Activated T-cell treated with anti-CD3 and anti-CD28 coated beads, Interleukin-2, amount 50 U/mL, for 72 hours (primary cell): ENCODE data around the gene FGD6. TPM values are rescaled to one million over a fixed set of nuclear protein-coding genes. Genes with fewer than 3 reads are reported as not detected.
A peak's percentile ranks its signal among the peaks of the same experiment; 100 is the strongest.

Experiments used
- ATAC-seq, 2 donors: fragments of 150-1000 bp; cut with Tn5 transposase; replicated peaks in 1 of 2; 2 replicates each; pipeline ENCODE4 v1.10.0; 2021; ENCODE audit warnings: moderate library complexity in 2 of 2, mild to moderate bottlenecking in 1 of 2
- DNase-seq, 2 donors: peaks; one replicate each; pipeline ENCODE4 v3.0.0; 2021 to 2022; ENCODE audit warnings: mixed read lengths in 1 of 2
- H3K27ac Mint-ChIP-seq: one replicate; pipeline ENCODE4 v1.8.0; 2022; ENCODE audit warnings: mild to moderate bottlenecking, moderate library complexity, mixed read lengths
- H3K27me3 Mint-ChIP-seq: one replicate; pipeline ENCODE4 v1.8.0; 2022; ENCODE audit warnings: low read depth, mixed read lengths
- H3K36me3 Mint-ChIP-seq, 2 donors: one replicate each; pipeline ENCODE4 v1.8.0; 2022; ENCODE audit warnings: mixed read lengths in 2 of 2, mild to moderate bottlenecking in 1 of 2; ENCODE audit not compliant: insufficient read depth in 2 of 2
- H3K4me1 Mint-ChIP-seq: one replicate; pipeline ENCODE4 v1.8.0; 2022; ENCODE audit warnings: low read depth, mixed read lengths
- H3K4me3 Mint-ChIP-seq, 2 donors: one replicate each; pipeline ENCODE4 v1.8.0; 2022; ENCODE audit warnings: mild to moderate bottlenecking in 2 of 2, mixed read lengths in 2 of 2, moderate library complexity in 2 of 2
- H3K9me3 Mint-ChIP-seq, 2 donors: one replicate each; pipeline ENCODE4 v1.8.0; 2022; ENCODE audit warnings: mixed read lengths in 2 of 2
- total RNA-seq, 2 donors: library from RNA; stranded (reverse); gene quantifications; one replicate each; pipeline ENCODE4 v1.2.3, GENCODE V29; 2022

The FGD6 gene
- total RNA-seq, 2 donors from 2014 or later: 1.2 to 2.0 TPM

DNA sequence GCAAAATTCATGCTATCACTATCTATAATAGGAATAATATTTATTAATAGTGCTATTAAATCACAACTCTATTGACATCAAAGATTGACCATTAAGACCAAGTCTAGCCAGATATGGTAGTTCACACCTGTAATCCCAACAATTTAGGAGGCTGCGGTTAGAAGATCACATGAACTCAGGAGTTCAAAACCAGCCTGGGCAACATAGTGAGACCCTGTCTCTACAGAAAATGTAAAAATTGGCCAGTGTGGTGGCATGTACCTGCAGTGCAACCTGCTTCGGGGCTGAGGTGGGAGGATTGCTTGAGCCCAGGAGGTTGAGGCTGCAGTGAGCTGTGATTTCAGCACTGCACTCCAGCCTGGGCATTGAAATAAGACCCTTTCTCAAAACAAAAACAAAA is 11.3 kb upstream of the FGD6 start:
- Mint-ChIP-seq H3K9me3 (no peaks in the 10 kb centered on the region), H3K36me3 (peaks cover 8 to 12% of the 10 kb centered on the region in 2 donors), H3K27me3 (no peaks in the 10 kb centered on the region), H3K4me3 (no peak overlapping the region), H3K4me1 (peaks cover 40% of the 10 kb centered on the region), H3K27ac (no peak overlapping the region)
- ATAC-seq (no peak), DNase-seq (no peak)

DNA sequence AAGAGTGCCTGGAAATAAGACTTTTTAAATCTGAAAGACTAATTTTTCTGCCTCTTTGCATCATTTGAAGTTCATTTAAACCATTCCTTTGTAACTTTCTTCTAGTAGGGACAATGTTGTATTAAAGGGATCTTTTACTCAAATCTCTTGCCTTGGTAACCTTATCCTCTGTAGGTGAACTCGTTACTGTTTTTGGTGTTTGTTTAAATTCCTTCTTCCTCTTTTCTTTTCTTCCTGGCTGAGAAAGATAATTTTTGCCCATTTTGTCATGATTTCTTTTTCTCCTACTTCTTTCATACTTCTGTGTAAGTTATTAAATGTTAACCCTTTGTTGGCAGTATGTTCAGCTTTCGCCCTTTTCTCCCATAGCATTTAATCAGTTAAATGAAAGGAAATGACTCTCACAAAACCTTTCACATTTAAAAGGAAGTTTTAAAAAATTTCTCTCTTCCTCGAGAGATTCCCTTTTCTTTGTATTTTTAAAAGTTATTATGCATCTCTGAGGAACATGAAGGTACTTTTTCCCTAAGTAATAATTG is 10.6 kb upstream of the FGD6 start:
- DNase-seq: no peak
- no peak for ATAC-seq
- Mint-ChIP-seq H3K27me3 (no peaks in the 10 kb centered on the region), H3K27ac (no peak overlapping the region), H3K4me3 (no peak overlapping the region), H3K36me3 (peaks cover 8 to 12% of the 10 kb centered on the region in 2 donors), H3K4me1 (peaks cover 45% of the 10 kb centered on the region), H3K9me3 (no peaks in the 10 kb centered on the region)

DNA sequence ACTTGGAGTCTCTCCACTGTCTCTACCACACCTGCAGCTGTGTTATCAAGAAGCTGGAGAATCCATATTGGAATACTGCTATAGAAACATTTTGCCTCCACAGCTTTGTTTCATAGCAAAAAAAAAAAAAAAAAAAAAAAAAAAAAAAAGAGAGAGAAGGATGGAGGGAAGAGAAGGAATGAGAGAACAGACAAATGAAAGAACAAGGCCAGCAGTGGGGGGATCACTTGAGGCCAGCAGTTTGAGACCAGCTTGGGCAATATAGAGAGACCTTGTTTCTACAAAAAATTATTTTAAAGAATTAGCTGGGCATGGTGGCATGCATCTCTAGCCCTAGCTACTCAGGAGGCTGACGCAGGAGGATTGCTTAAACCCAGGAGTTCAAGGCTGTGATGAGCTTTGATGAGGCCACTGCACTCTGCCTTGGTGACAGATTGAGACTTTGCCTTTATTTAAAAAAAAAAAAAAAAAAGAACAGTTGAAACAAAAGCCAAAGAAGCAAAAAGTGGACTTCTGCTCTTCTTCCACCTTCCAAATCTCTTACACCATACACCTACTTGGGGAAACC is 8.5 kb upstream of the FGD6 start:
- Mint-ChIP-seq H3K9me3 (no peaks in the 10 kb centered on the region), H3K4me3 (no peak overlapping the region), H3K4me1 (peaks cover 41% of the 10 kb centered on the region), H3K36me3 (peaks cover 8 to 12% of the 10 kb centered on the region in 2 donors), H3K27me3 (no peaks in the 10 kb centered on the region), H3K27ac (peak overlapping the region; percentile 33)
- DNase-seq: no peak
- ATAC-seq: no peak

DNA sequence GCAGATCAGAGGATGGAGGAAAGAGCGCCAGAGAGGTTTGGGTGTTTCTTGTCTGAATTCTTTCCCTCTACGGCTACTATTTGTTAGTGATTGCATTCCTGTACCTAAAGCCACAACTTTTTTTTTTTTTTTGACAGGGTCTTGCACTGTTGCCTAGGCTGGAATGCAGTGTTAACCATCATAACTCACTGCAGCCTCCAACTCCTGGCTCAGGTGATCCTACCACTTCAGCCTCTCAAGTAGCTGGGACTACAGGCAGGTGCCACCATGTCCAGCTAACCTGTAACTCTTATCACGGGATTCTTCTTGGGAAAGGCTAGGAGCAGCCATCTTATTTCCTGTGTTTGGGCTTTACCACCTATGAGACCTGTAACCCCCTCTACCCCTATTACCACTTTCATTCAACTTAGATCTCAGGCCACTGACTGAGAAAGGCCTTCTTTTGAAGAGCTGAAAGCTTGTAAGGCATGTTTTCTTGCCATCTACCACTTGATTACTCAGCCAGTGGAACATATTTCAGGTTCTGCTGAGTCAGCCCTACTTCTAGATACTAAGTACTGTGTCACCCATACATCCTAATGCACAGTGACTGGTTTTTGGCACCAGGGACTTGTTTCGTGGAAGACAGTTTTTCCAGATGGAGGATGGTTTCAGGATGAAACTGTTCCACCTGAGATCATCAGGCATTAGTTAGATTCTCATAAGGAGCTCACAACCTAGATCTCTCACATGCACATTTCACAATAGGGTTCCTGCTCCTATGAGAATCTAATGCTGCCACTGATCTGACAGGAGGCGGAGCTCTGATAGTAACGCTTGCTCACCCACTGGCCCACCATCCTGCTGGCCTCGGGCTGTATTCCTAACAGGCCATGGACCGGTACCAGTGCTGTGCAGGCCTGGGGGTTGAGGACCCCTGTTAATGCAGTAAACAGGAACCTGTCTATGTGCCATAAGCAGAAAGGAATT is 7.2 kb upstream of the FGD6 start:
- Mint-ChIP-seq H3K9me3 (no peaks in the 10 kb centered on the region), H3K36me3 (peaks cover 8 to 12% of the 10 kb centered on the region in 2 donors), H3K27me3 (no peaks in the 10 kb centered on the region), H3K27ac (peak overlapping the region; percentile 89), H3K4me1 (peaks cover 50% of the 10 kb centered on the region), H3K4me3 (peak overlapping the region in 1 of 2 donors; percentile 33)
- peak; percentile 70 to 84 for ATAC-seq
- peak in 1 of 2 donors; percentile 12 for DNase-seq

GRCh38 chr12:95220726-95221125 is 3.5 kb upstream of the FGD6 start:
- Mint-ChIP-seq H3K27me3 (no peaks in the 10 kb centered on the region), H3K36me3 (peaks cover 10 to 12% of the 10 kb centered on the region in 2 donors), H3K4me3 (peak overlapping the region; percentile 5 to 29), H3K4me1 (peaks cover 61% of the 10 kb centered on the region), H3K9me3 (no peaks in the 10 kb centered on the region), H3K27ac (peak overlapping the region; percentile 7)
- DNase-seq (no peak), ATAC-seq (no peak)

- DNase-seq (no peak), ATAC-seq (no peak)
- Mint-ChIP-seq H3K9me3 (no peaks in the 10 kb centered on the region), H3K27me3 (peaks cover 5% of the 10 kb centered on the region), H3K27ac (peak overlapping the region; percentile 7), H3K36me3 (peaks cover 10 to 12% of the 10 kb centered on the region in 2 donors), H3K4me3 (peak overlapping the region; percentile 43 to 77), H3K4me1 (peaks cover 65% of the 10 kb centered on the region)
Measured at GRCh38 chr12:95220190-95220589, 2.9 kb upstream of the FGD6 start.

DNA sequence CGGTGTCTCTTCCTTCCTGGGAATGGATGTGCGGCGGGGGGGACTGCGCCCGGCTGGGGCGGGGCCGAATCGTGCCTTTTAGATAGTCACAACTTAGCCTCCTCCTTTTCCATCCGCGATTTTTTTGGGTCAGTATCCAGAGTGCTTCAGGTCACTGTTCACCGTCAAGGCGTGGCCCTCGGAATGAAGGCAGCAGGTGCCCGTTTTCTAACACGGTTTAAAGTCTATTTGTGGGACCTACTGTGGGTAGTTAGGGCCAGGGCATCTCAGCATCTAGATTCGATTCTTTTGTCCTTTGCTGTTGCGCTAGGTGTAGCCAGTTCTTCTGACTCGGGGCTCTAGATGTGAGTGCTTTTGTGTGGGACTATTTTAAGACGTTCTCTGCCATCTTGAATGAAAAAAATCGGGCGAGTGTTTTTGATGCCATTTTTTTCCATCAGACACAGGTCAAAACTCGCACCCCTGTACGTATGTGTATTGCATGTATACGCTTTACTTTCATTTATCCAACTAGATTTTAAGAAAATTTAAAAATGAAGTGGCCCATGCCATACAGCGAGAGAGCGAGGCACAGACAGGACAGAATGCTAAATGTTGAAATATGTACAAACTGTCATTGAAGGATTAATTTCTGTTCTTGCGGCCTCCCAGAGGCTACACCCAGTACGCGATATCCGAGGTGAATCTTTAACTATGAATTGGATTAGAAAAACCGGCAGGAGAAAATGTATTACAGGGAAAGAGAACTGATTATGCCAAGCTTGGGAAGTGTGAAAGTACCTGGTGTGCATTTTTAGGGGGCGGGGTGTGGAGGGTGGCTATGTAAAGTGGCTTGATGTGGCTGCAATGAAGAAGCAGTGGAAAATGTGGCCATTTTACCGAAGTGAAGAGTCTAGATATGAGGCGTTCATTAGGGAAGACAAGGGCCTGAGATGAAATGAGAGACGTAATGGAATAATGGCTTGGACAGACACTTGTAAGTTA is 1.2 kb upstream of the FGD6 start:
- Mint-ChIP-seq H3K9me3 (no peaks in the 10 kb centered on the region), H3K4me3 (peak overlapping the region; percentile 87 to 95), H3K27me3 (peaks cover 7% of the 10 kb centered on the region), H3K4me1 (peaks cover 50% of the 10 kb centered on the region), H3K36me3 (peaks cover 2 to 4% of the 10 kb centered on the region in 2 donors), H3K27ac (peak overlapping the region; percentile 85)
- DNase-seq (peak; percentile 55 to 63), ATAC-seq (peak; percentile 9 to 16)

GRCh38 chr12:95216711-95217376 is 423 bp downstream of the FGD6 start:
- peaks cover 2 to 4% of the 10 kb centered on the region in 2 donors for H3K36me3 Mint-ChIP-seq
- DNase-seq (no peak), ATAC-seq (peak; percentile 31 to 33)
- H3K27me3 Mint-ChIP-seq: peaks cover 7% of the 10 kb centered on the region
- H3K4me1 Mint-ChIP-seq: peaks cover 46% of the 10 kb centered on the region
- no peaks in the 10 kb centered on the region for H3K9me3 Mint-ChIP-seq
- H3K4me3 Mint-ChIP-seq: peak overlapping the region; percentile 87 to 95
- peak overlapping the region; percentile 69 for H3K27ac Mint-ChIP-seq

GRCh38 chr12:95215949-95216348 is 1.3 kb downstream of the FGD6 start:
- H3K4me1 Mint-ChIP-seq: peaks cover 41% of the 10 kb centered on the region
- peaks cover 2 to 4% of the 10 kb centered on the region in 2 donors for H3K36me3 Mint-ChIP-seq
- H3K4me3 Mint-ChIP-seq: peak overlapping the region; percentile 87 to 95
- H3K27ac Mint-ChIP-seq: no peak overlapping the region
- no peaks in the 10 kb centered on the region for H3K9me3 Mint-ChIP-seq
- peaks cover 7% of the 10 kb centered on the region for H3K27me3 Mint-ChIP-seq
- ATAC-seq (no peak), DNase-seq (no peak)

DNA sequence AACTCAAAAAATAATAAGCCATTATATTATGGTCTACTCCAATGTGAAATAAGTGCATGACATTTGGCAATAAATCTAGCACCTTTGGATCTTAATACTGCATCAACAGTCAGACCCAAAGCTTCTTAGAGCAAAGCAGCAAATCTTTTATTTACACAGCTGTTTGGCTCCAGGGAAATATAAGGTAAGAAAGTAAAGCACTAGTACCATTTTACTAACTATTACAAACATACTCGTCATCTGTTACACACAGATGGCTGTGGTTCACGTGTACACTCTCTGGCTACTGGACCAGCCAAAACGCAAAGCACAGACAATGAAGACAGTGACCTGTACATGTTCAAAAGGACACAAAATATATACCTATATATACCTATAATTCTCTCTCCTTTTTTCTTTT is 2.8 kb downstream of the FGD6 start:
- peaks cover 7% of the 10 kb centered on the region for H3K27me3 Mint-ChIP-seq
- H3K4me1 Mint-ChIP-seq: peaks cover 27% of the 10 kb centered on the region
- no peak for ATAC-seq
- no peaks in the 10 kb centered on the region for H3K9me3 Mint-ChIP-seq
- H3K4me3 Mint-ChIP-seq: no peak overlapping the region
- H3K27ac Mint-ChIP-seq: no peak overlapping the region
- no peak for DNase-seq
- peaks cover 2 to 4% of the 10 kb centered on the region in 2 donors for H3K36me3 Mint-ChIP-seq

DNA sequence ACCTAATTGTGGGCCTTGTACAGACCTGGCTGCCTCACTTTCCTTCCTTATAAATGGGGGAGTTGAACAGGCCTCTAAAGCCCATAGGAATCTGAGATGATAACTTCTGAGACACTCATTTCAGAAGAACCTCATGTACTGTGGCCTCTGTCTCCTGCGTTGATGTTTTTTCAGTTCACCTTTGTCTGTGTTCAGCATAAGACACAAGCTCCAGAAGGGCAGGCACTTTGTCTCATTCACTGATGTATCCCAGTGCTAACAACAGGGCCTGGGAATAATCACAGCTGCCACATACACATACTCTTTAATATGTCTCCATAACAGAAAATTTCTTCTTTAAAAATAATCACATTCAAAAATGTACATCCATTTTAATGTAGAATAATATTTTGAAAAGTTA is 3.3 kb downstream of the FGD6 start:
- Mint-ChIP-seq H3K36me3 (peaks cover 2 to 4% of the 10 kb centered on the region in 2 donors), H3K27me3 (peaks cover 7% of the 10 kb centered on the region), H3K4me1 (peaks cover 22% of the 10 kb centered on the region), H3K27ac (no peak overlapping the region), H3K4me3 (no peak overlapping the region), H3K9me3 (no peaks in the 10 kb centered on the region)
- no peak for ATAC-seq
- DNase-seq: no peak

- no peak for ATAC-seq
- H3K4me3 Mint-ChIP-seq: no peak overlapping the region
Measured at GRCh38 chr12:95213119-95213518, 4.1 kb downstream of the FGD6 start.

More at GRCh38 chr12:95213119-95213518, 4.1 kb downstream of the FGD6 start:
- no peaks in the 10 kb centered on the region for H3K9me3 Mint-ChIP-seq
- peaks cover 2% of the 10 kb centered on the region in 2 donors for H3K36me3 Mint-ChIP-seq
- no peak overlapping the region for H3K27ac Mint-ChIP-seq
- no peak for DNase-seq
- H3K27me3 Mint-ChIP-seq: peaks cover 7% of the 10 kb centered on the region
- peaks cover 16% of the 10 kb centered on the region for H3K4me1 Mint-ChIP-seq
